OCI-LY1 (cell line): ENCODE measurements around the gene XIAP.

ENCODE experiments used
- EZH2 ChIP-seq: fragments of 200-600 bp; sonication (generic), shearing (Covaris generic); IDR thresholded peaks from 2 replicates; pipeline ENCODE4 v1.8.0; 2017; ENCODE audit warnings: borderline replicate concordance, mixed run types, mild to moderate bottlenecking, antibody characterized with exemption, low read length, moderate library complexity, mixed read lengths
- TF ChIP-seq, protein P1 (sequence below): fragments of 200-600 bp; sonication (generic), shearing (Covaris generic); IDR thresholded peaks from 2 replicates; pipeline ENCODE4 v1.5.1; 2017; ENCODE audit warnings: mild to moderate bottlenecking, antibody characterized with exemption, low read length, moderate library complexity, mixed read lengths

DNA sequence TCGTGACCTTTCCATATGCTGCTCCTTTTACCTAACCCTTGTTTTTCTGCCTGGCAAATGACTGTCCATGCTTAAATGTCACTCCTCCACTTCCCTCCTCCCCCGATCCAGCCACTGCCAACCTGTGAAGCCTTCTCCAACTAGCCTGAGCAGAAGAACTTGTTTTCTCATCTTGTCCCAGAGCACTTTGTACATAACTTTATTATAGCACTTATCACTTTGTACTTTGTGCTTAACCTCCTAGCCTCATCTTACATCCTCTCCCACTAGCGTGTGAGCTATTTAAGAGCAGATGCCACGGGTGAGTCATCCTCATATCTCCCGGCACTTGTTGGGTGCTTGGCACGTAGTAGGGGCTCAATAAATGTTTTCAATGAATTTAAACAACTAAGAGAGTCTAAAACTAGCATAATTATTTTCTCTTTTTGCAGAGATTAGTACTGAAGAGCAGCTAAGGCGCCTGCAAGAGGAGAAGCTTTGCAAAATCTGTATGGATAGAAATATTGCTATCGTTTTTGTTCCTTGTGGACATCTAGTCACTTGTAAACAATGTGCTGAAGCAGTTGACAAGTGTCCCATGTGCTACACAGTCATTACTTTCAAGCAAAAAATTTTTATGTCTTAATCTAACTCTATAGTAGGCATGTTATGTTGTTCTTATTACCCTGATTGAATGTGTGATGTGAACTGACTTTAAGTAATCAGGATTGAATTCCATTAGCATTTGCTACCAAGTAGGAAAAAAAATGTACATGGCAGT is 46.9 kb downstream of the XIAP start:
- TF ChIP-seq, protein P1, sequence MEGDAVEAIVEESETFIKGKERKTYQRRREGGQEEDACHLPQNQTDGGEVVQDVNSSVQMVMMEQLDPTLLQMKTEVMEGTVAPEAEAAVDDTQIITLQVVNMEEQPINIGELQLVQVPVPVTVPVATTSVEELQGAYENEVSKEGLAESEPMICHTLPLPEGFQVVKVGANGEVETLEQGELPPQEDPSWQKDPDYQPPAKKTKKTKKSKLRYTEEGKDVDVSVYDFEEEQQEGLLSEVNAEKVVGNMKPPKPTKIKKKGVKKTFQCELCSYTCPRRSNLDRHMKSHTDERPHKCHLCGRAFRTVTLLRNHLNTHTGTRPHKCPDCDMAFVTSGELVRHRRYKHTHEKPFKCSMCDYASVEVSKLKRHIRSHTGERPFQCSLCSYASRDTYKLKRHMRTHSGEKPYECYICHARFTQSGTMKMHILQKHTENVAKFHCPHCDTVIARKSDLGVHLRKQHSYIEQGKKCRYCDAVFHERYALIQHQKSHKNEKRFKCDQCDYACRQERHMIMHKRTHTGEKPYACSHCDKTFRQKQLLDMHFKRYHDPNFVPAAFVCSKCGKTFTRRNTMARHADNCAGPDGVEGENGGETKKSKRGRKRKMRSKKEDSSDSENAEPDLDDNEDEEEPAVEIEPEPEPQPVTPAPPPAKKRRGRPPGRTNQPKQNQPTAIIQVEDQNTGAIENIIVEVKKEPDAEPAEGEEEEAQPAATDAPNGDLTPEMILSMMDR = no peak
- TF ChIP-seq EZH2 = no peak
